HG02943 (cell line): Measurements from ENCODE around the gene GHRL.
"Not testable (repeated sequence)": the region's sequence is repeated elsewhere in the genome, so short reads cannot be mapped to it uniquely, and the experiment has no call there.

Experiments
- ATAC-seq: cut with Tn5 transposase; IDR thresholded peaks from one replicate; pipeline ENCODE4 v1.9.1; 2021; ENCODE audit warnings: mild to moderate bottlenecking, low read depth, moderate library complexity; ENCODE audit not compliant: unreplicated experiment

GHRL gene

DNA sequence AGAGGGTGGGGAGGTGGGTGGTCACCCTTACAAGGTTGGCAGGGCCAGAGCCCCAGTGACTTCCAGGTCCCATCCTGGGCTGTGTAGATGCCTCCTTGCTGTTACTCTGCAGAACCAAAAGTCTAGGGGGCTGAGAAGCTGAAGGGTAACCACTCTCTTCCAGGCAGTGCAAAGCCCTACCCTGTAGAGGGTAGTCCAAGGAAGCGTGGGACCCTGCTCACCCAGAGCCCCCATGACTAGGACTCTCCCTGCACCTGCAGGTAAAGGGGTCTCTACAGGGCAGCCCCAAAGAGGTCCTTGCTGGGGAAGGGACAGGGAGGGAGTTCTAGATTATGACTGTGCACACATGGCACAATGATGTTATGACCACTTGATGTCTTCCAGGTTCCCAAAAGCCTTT is 14.2 kb downstream of the GHRL start:
- ATAC-seq = no peak

DNA sequence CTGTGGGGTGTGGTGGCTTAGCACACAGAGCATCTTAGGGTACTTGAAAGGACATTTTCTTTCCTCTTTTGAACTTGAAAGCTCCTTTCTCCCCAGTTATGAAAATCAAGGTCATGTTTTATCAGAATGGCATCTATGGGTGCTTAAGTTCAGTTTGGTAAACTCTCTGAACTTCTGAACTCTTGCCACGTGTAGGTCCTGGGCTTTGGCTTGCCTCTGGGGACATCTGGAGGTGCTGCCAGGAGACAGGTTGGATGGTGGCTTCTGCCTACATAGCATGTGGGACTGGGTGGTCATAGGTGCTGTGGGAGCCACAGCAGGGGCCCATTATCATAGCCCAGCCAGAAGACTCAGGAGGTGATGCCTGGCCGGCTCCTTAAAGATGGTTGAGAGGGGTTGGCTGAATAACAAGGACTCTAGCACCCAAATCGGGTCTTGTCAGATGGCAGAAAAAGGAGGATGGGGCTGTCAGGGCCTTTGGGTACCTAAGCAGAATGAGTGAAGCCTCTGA is 15.6 kb downstream of the GHRL start:
- ATAC-seq = no peak

DNA sequence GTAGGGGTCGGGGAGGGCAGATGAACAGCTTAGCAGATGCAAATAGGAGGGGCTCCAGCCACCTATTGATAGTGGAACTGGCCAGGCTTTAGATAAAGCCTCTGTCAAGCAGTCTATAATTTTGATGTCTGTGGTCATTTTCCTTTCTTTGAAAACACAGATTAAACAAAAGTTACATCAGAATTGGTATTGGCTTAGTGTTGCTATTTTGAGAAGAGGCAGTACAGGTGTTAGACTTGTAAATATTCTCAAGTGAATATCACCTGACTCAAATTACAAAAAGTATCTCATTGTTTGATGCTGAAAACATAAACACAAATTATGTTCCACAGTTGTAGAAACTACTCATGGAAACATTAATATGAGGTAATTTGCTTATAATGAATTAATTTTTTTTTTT is 18.1 kb downstream of the GHRL start:
- no peak for ATAC-seq

DNA sequence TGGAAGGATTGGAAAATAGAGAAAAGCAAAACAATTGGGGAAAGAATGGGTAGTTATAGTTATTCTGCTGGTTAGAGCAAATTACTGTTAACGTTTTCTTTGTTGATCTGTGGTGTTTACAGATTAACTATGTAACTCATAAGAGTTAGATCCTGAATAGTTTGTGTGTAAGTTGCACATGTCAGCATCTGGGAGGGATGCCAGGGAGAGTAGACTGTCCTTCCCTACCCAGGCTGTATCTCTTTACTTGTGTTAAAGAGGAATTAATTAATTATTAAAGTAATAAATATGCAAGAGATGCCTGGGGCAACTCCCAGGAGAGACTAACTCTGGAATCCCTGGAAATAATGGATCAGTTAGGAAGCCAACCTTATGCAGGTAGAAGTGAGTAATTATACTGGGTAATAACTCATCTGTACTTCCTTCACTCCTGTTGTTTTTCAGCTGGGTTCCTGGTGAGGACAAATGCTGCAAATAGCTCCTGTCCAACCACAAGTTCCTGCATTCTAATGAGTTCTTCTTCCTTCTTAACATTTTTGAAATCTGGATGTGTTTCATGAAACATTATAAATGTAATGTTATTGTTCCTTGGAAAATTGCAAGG is 18.9 kb downstream of the GHRL start:
- no peak for ATAC-seq

DNA sequence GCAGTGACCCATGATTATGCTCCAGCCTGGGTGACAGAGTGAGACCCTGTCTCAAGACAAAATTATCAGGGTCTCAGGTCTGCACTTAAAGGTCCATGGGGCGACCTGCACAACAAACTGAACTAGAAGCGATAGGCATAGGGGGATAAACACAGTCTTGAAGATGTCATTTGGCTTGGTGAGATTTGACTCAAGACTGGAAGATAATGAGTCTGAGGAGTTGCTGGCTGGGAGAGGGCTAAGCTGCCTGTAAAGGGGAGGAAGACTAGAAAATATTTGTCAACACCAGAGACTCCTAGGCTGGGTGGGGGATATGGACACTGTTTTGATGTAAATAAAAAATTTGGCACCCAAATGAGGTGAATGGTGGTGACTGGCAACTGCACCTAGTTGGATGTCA is 19.8 kb downstream of the GHRL start:
- no peak for ATAC-seq

DNA sequence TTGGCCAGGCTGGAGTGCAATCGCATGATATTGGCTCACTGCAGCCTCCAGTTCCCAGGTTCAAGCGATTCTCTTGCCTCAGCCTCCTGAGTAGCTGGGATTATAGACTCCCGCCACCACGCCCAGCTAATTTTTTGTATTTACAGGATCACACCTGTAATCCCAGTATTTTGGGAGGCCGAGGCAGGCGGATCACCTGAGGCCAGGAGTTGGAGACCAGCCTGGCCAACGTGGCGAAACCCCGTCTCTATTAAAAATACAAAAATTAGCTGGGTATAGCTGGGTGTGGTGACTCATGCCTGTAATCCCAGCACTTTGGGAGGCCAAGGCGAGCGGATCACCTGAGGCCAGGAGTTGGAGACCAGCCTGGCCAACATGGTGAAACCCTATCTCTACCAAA is 20.3 kb downstream of the GHRL start:
- not testable (repeated sequence) for ATAC-seq

DNA sequence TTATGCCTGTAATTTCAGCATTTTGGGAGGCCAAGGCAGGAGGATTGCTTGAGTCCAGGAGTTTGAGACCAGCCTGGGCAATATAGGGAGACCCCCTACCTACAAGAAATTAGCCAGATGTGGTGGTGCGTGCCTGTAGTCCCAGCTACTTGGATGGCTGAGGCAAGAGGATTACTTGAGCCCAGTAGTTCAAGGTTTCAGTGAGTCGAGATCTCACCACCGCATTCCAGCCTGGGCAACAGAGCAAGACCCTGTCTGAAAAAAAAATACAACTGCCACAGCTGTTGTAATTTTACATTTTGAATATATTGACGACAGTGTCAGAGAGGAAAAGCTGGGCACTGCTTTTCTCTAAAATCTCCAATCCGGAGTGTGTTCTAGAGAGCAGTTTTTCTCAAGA is 23.3 kb downstream of the GHRL start:
- no peak for ATAC-seq

DNA sequence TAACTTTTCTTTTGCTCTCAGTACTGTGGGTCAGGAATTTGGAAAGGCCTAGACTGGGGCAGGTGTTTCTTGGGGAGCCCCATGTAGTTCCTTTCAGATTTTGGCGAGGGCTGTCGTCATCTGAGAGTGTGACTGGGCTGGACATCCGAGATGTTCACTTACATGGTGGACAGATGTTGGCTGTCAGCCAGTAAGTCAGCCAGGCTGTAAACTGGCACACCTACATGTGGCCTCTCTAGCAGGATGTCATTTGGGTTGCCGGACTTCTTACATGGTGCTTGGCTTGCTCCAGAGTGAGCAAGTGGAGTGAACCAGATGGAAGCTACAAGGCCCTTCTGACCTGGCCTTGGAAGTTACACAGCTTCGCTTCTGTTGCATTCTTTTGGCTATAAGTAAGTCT is 23.8 kb downstream of the GHRL start:
- no peak for ATAC-seq

DNA sequence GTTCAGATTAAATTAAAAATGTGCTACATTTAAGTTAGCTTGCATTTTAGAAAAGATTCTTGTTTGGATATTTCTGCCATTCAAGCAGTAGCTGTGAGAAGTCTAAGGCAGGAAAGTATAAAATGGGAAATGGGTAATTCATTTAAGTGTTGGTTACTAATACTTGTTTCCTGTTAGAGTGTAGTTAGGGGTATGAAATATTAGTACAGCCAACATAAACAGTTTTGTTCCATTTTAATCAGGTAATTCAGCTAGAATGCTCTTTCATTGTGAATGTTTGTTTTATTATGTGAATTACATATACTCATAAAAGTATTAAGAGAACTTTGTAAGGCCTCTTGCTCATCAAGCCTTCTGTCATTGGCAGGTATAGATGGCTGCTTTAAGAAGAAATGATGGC is 24.6 kb downstream of the GHRL start:
- no peak for ATAC-seq

DNA sequence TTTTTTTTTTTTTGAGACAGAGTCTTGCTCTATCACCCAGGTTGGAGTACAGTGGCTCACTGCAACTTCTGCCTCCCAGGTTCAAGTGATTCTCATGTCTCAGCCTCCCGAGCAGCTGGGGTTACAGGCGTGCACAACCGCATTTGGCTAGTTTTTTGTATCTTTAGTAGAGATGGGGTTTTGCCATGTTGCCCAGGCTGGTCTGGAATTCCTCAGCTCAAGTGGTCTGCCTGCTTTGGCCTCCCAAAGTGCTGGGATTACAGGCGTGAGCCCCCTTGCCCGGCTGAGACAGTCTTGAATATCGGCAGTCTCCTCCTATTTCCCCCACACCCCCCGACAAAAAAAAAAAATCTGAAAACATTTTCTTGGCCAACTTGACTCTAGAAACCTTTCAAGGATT is 25.8 kb downstream of the GHRL start:
- ATAC-seq = not testable (repeated sequence)

DNA sequence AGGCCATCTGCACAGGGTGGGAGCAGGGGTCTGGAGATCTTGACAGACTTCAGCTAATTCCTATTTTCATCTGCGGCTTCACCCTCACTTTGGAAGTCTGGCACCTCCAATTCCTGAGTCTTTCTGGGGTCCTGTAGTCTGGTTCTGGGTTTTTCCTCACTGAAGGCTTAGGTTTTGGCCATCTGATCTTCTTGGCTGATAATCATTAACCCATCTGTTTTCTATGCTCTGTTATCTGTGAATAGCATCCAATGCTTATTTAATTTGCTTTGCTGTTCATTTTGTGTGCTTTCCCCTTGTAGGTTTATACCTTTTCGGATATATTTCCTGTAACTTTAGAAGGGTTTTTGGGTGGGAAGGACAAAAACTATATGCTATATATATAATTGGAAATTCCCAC is 26.9 kb downstream of the GHRL start:
- no peak for ATAC-seq

DNA sequence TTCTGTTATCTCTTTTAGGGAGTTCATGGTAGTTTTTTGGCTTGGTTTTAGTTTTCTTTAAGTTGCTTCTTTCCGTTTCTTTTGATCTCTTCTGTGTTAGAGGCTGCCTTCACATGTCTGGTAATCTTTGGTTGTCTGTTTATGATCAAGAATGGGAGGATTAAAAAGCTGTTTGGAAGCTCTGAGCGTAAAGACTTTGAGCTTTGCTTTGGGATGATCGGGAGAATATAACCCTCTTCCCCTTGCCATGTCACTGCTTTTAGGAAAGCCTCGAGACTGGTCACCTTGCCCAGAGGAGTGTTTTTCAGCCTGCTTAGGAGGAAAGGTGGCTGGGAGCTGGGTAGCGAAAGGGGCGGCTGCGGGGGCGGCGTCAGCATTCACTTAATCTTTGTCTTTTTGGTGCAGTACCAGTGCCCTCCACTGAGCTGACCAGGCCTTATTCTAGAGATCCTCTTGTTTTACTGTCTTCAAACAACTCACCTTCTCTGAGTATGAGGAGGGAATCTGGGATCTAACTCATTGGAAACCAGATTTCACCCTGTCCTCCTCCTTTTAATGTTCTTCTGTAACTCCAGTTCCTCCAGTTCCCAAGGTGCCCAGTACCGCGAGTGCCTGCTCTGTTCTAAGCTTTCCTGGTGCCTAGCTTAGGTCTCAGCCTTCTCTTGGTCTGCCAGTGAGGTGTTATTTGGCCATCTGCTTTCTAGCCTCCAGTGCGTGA is 28.9 kb downstream of the GHRL start:
- ATAC-seq = no peak

DNA sequence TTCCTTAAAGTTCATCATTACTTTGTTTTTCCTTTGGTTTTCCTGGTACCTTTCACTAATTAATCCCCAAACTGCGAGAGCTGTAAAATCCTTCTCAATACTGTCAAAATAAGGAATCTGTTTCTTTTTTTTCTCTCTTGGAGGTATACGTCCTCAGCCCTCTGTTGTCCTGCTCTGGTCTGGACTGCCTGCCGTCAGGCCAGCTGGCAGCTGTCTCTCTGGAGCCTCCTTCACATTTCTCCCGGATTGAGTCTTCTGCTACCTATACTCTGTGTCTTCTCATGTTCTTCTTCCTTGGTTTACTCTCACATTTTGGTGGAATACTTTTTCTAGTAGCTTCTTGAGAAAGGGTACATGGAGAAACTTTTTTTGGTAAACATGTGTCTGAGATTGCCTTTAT is 30.7 kb downstream of the GHRL start:
- ATAC-seq = no peak

DNA sequence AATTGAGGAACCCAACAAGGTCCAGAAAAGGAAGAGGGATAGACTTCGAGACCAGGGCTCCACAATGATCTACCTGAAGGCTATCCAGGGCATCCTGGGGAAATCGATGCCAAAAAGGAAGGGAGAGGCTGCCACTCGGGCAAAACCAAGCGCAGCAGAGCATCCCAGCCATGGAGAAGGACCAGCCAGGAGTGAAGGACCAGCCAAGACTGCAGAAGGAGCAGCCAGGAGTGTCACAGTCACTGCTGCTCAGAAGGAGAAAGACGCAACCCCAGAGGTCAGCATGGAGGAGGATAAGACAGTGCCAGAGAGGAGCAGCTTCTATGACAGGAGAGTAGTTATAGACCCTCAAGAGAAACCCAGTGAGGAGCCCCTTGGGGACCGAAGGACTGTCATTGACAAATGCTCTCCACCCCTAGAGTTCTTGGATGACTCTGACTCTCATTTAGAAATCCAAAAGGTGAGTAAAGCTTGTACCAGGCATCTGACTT is 32.5 kb downstream of the GHRL start:
- ATAC-seq = no peak

DNA sequence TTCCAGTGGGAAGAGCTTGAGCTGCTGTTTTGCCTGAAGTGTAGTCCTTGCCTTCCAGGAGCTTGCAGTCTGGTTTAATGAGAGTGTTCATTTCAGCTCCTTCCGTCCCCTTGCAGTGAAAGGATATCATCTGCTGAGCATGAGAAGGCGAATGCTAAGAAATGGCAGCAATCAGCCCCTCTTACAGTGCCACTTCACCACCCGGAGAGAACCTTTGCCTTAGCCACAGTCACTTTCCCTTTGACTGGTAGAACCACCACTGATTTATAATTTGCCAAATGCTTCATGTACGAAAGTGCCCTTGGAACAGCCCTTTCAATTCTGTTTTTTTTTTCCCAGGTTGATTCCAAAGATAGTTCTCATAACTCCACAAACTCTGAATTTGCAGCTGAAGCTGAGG is 32.9 kb downstream of the GHRL start:
- no peak for ATAC-seq

DNA sequence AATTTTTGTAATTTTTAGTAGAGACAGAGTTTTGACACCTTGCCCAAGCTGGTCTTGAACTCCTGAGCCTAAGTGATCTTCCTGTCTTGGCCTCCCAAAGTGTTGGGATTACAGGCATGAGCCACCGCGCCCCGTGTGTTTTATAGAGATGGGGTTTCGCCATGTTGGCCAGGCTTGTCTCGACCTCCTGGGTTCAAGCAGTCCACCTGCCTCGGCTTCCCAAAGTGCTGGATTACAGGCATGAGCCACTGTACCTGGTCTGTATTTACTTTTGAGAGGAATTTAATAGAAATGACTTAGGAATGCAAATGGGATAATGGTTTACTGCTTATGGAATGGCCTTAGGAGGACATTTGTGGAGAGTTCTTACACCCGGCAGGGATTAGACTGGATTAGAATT is 33.7 kb downstream of the GHRL start:
- ATAC-seq = no peak

DNA sequence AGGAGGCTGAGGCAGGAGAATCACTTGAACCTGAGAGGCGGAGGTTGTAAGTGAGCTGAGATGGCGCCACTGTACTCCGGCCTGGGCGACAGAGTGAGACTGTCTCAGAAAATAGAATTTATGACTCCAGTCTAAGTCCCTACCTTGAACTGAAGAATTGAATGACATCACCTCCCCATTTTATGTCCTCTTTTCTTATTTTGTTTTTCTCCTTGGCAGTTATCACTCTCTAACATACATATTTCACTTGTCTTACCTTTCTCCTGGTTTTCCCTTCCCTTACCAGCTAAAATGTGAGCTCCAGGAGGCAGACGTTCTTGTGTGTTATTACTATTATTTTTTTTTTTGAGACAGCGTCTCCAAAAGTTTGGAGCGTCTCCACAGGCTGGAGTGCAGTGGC is 36.9 kb downstream of the GHRL start:
- no peak for ATAC-seq

DNA sequence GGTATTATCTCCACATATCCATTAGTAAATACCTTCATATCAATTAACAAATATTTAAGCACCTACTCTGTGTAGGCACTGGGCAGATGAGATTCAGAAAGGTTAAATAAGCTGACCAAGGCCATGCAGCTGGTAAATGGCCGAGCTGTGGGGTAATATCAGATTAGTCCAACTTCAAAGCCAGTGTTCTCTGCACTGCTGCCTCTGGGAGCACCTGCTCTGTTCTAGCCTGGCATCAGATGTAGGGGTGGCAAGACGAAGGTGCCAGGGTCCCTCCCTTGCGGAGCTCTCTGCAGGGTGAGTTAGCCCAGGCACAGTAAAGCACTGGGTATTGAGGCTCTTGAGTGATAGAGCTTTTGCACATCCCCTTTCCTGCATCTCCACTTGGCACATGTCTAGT is 39.0 kb downstream of the GHRL start:
- no peak for ATAC-seq

DNA sequence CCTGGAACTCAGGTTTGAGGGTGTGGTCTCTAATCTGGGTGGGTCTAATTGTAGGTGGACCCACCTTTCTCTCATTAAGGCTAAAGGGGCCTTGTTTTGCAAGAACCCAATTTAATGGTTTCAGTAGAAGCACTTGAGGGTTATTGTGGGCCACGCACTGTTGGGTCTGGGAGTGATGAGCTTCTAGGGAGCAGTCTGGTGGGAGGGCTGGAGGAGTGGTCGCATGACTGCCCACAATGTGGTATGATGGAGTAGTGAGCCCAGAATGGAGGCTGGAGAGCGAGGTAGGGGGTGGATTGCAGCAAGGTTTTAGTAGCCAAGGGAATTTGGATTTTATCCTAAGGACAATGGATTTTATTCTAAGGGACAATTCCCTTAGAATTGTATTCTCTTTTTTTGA is 41.7 kb downstream of the GHRL start:
- ATAC-seq = no peak

DNA sequence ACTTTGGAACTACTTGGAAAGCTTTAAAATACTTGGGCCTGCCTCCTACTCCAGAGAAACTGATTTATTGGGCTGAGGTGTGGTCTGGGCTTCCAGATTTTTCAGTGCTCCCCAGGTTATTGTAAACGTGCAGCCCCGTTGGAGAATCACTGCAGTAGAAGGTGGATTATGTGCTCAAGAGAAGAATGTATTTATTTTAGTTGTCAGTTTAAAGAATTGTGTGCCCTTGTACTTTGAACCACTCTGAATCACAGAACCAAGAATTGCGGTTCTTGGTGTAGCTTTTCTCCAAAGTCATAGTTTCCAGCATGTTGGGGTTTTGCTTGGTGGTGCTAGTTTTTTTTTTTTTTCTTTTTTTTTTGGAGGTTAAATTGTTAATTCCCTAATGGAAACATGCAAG is 42.9 kb downstream of the GHRL start:
- no peak for ATAC-seq

DNA sequence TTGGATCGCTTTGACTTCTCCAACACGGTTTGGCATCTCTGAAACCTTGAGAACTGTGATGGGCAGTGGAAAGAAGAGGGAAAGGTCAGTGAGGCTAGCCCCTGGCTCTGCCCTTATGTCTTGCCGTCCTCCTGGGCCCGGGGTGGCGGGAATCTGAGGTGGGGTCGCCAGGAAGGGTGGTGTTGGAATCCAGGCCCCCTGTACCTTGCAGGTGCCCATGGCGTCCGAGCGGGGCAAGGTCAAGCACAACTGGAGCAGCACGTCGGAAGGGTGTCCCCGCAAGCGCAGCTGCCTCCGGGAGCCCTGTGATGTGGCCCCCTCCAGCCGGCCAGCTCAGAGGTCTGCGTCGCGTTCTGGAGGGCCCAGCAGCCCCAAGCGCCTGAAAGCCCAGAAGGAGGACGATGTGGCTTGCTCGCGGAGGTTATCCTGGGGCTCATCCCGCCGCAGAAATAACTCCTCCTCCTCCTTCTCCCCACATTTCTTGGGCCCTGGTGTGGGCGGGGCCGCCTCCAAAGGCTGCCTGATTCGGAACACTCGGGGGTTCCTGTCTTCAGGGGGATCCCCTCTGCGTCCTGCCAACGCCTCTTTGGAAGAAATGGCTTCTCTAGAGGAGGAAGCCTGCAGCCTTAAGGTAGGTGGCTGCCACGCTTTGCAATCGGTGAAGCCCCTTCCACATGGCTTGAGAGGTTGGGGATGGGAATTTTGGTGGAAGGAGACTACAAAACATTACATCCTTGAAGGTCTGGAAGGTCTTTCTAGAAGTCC is 43.6 kb downstream of the GHRL start:
- ATAC-seq = peak; percentile 18
